ENCODE measurements around the gene SMAD5. TPM values are rescaled to one million over a fixed set of nuclear protein-coding genes. Genes with fewer than 3 reads are reported as not detected.

Gene SMAD5
- total and polyA plus RNA-seq, 9 donors: 27.9 to 61.8 (median 38.4) TPM

DNA sequence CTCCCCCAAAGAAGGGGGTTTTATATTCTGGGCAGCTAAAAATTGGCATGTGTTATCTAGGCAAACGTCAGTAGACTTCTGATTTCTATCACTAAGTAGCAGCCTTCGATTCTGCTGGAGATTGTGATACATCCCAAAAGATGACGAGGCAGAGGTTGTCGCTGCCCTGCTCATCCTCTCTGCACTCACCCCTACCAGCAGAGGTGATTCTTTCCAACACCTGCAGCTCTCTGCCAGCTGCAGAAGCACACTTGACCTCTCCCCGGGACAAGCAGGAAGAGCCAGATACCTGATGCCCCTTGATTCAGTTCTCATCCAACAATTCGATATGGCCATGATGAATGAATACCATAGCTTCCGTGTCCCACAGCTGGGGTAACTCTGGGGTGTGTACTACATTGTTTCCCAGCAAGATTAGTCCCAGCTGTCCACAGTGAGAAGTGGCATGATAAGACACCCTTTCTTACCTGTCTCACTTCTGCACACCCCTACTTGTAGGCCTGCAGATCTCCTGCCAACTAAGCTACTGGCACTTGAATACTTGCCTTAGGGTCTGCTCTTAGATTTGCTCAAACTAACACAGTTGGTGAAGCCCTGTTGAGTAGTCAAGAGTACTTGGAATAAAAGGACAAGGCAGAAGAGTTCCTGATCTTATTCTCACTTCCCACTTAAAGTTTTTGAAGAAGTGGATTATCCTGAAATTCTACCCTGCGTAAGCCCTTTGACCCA lies 37.6 kb upstream of the SMAD5 start:
- 67% methylated on average over 5 of the region's 8 CpGs for WGBS (ENCODE audit: insufficient coverage)
- H3K27me3 ChIP-seq (ENCODE audit: control insufficient read depth, insufficient read depth, low read length): no peaks in the 10 kb centered on the region
- H3K27ac ChIP-seq (ENCODE audit: low read length): no peak overlapping the region
- H3K4me1 ChIP-seq (ENCODE audit: control insufficient read depth, insufficient read depth, low read length): no peaks in the 10 kb centered on the region
- H3K36me3 ChIP-seq (ENCODE audit: control insufficient read depth, insufficient read depth, low read length): no peaks in the 10 kb centered on the region
- no peak for DNase-seq
- H3K9me3 ChIP-seq (replicated peaks; ENCODE audit: control insufficient read depth, low read depth, low read length): no peaks in the 10 kb centered on the region
- no peak overlapping the region for H3K4me3 ChIP-seq (ENCODE audit: low read length)

DNA sequence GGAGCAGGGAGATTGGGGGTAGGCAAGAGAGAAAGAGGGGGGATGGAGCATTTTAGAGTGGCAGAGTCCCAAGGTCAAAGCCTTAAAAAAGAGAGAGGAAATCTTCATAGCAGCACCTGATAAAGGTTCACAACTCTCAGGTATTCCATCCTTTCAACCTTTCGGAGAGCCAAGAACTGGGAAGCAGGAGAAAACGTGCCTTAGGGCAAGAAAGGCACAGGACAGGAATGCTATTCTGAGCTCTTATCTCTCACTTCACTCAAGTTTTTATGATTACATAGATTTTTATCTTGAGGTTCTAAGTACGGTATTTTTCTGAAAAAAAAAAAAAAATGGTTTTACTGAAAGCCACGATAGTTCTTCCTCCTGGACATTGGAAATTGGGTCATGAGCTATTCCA lies 34.5 kb upstream of the SMAD5 start:
- Histone ChIP-seq H3K9me3 (replicated peaks; ENCODE audit: control insufficient read depth, low read depth, low read length) (no peaks in the 10 kb centered on the region), H3K4me3 (ENCODE audit: low read length) (no peak overlapping the region), H3K27me3 (ENCODE audit: control insufficient read depth, insufficient read depth, low read length) (no peaks in the 10 kb centered on the region), H3K27ac (ENCODE audit: low read length) (no peak overlapping the region), H3K4me1 (ENCODE audit: control insufficient read depth, insufficient read depth, low read length) (no peaks in the 10 kb centered on the region), H3K36me3 (ENCODE audit: control insufficient read depth, insufficient read depth, low read length) (no peaks in the 10 kb centered on the region)
- WGBS (ENCODE audit: insufficient coverage): no CpG with 5 or more reads among the region's 4 CpGs
- no peak for DNase-seq

GRCh38 chr5:136099870-136100269 lies 32.8 kb upstream of the SMAD5 start:
- Histone ChIP-seq H3K27ac (ENCODE audit: low read length) (no peak overlapping the region), H3K36me3 (ENCODE audit: control insufficient read depth, insufficient read depth, low read length) (no peaks in the 10 kb centered on the region), H3K27me3 (ENCODE audit: control insufficient read depth, insufficient read depth, low read length) (no peaks in the 10 kb centered on the region), H3K4me1 (ENCODE audit: control insufficient read depth, insufficient read depth, low read length) (peaks cover 5% of the 10 kb centered on the region), H3K9me3 (replicated peaks; ENCODE audit: control insufficient read depth, low read depth, low read length) (no peaks in the 10 kb centered on the region), H3K4me3 (ENCODE audit: low read length) (no peak overlapping the region)
- WGBS (ENCODE audit: insufficient coverage): no CpG with 5 or more reads among the region's 3 CpGs
- DNase-seq: no peak

GRCh38 chr5:136101884-136102283 lies 30.8 kb upstream of the SMAD5 start:
- WGBS (ENCODE audit: insufficient coverage): no CpG with 5 or more reads among the region's 1 CpG
- H3K9me3 ChIP-seq (replicated peaks; ENCODE audit: control insufficient read depth, low read depth, low read length): no peaks in the 10 kb centered on the region

GRCh38 chr5:136103118-136103517 lies 29.5 kb upstream of the SMAD5 start:
- peaks cover 5% of the 10 kb centered on the region for H3K4me1 ChIP-seq (ENCODE audit: control insufficient read depth, insufficient read depth, low read length)
- H3K36me3 ChIP-seq (ENCODE audit: control insufficient read depth, insufficient read depth, low read length): no peaks in the 10 kb centered on the region
- no peak overlapping the region for H3K27ac ChIP-seq (ENCODE audit: low read length)
- no CpG with 5 or more reads among the region's 1 CpG for WGBS (ENCODE audit: insufficient coverage)
- no peak overlapping the region for H3K4me3 ChIP-seq (ENCODE audit: low read length)
- no peaks in the 10 kb centered on the region for H3K9me3 ChIP-seq (replicated peaks; ENCODE audit: control insufficient read depth, low read depth, low read length)
- no peak for DNase-seq
- H3K27me3 ChIP-seq (ENCODE audit: control insufficient read depth, insufficient read depth, low read length): no peaks in the 10 kb centered on the region

More at GRCh38 chr5:136101884-136102283, 30.8 kb upstream of the SMAD5 start:
- H3K27me3 ChIP-seq (ENCODE audit: control insufficient read depth, insufficient read depth, low read length): no peaks in the 10 kb centered on the region
- no peak for DNase-seq
- no peaks in the 10 kb centered on the region for H3K36me3 ChIP-seq (ENCODE audit: control insufficient read depth, insufficient read depth, low read length)
- no peak overlapping the region for H3K27ac ChIP-seq (ENCODE audit: low read length)
- H3K4me3 ChIP-seq (ENCODE audit: low read length): no peak overlapping the region
- peaks cover 5% of the 10 kb centered on the region for H3K4me1 ChIP-seq (ENCODE audit: control insufficient read depth, insufficient read depth, low read length)

GRCh38 chr5:136104306-136104965 lies 28.2 kb upstream of the SMAD5 start:
- Histone ChIP-seq H3K4me3 (ENCODE audit: low read length) (no peak overlapping the region), H3K9me3 (replicated peaks; ENCODE audit: control insufficient read depth, low read depth, low read length) (no peaks in the 10 kb centered on the region), H3K27me3 (ENCODE audit: control insufficient read depth, insufficient read depth, low read length) (no peaks in the 10 kb centered on the region), H3K27ac (ENCODE audit: low read length) (no peak overlapping the region), H3K36me3 (ENCODE audit: control insufficient read depth, insufficient read depth, low read length) (no peaks in the 10 kb centered on the region), H3K4me1 (ENCODE audit: control insufficient read depth, insufficient read depth, low read length) (peaks cover 5% of the 10 kb centered on the region)
- peak; percentile 75 for DNase-seq
- WGBS (ENCODE audit: insufficient coverage): 37% methylated on average over 5 of the region's 8 CpGs

- no peak overlapping the region for H3K4me3 ChIP-seq (ENCODE audit: low read length)
- 73% methylated on average over 5 of the region's 6 CpGs for WGBS (ENCODE audit: insufficient coverage)
- no peaks in the 10 kb centered on the region for H3K27me3 ChIP-seq (ENCODE audit: control insufficient read depth, insufficient read depth, low read length)
- H3K4me1 ChIP-seq (ENCODE audit: control insufficient read depth, insufficient read depth, low read length): peaks cover 5% of the 10 kb centered on the region
- no peak overlapping the region for H3K27ac ChIP-seq (ENCODE audit: low read length)
- no peaks in the 10 kb centered on the region for H3K9me3 ChIP-seq (replicated peaks; ENCODE audit: control insufficient read depth, low read depth, low read length)
- no peak for DNase-seq
- H3K36me3 ChIP-seq (ENCODE audit: control insufficient read depth, insufficient read depth, low read length): no peaks in the 10 kb centered on the region
Observed at GRCh38 chr5:136106351-136107031, 26.2 kb upstream of the SMAD5 start.

- no peaks in the 10 kb centered on the region for H3K9me3 ChIP-seq (replicated peaks; ENCODE audit: control insufficient read depth, low read depth, low read length)
- WGBS (ENCODE audit: insufficient coverage): 75% methylated on average over 1 of the region's 2 CpGs
- H3K27ac ChIP-seq (ENCODE audit: low read length): no peak overlapping the region
- no peaks in the 10 kb centered on the region for H3K27me3 ChIP-seq (ENCODE audit: control insufficient read depth, insufficient read depth, low read length)
- H3K4me1 ChIP-seq (ENCODE audit: control insufficient read depth, insufficient read depth, low read length): peaks cover 5% of the 10 kb centered on the region
- no peak overlapping the region for H3K4me3 ChIP-seq (ENCODE audit: low read length)
- DNase-seq: no peak
- no peaks in the 10 kb centered on the region for H3K36me3 ChIP-seq (ENCODE audit: control insufficient read depth, insufficient read depth, low read length)
Observed at GRCh38 chr5:136108180-136108611, 24.4 kb upstream of the SMAD5 start.

DNA sequence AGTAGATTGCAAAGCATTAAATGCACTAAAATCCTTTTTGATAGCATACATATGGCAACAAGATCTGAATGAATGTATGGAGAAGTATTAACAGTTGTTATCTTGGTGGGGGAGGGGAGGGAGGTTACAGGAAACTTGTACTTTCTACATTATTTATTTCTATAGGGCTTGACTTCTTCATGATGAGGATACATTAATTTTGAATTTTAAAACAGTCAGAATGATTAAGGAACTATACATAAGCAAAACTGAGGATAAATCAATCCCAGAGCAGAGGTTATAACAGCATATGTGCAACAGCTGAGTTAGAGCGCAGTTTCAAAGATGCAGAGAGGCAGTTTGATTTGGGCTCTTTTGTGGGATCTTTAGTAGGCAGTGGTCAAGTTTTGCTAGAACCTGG lies 23.9 kb upstream of the SMAD5 start:
- no peak overlapping the region for H3K4me3 ChIP-seq (ENCODE audit: low read length)
- 88% methylated on average over 1 of the region's 1 CpG for WGBS (ENCODE audit: insufficient coverage)
- H3K9me3 ChIP-seq (replicated peaks; ENCODE audit: control insufficient read depth, low read depth, low read length): no peaks in the 10 kb centered on the region
- H3K36me3 ChIP-seq (ENCODE audit: control insufficient read depth, insufficient read depth, low read length): no peaks in the 10 kb centered on the region
- H3K27ac ChIP-seq (ENCODE audit: low read length): no peak overlapping the region
- H3K27me3 ChIP-seq (ENCODE audit: control insufficient read depth, insufficient read depth, low read length): no peaks in the 10 kb centered on the region
- peaks cover 5% of the 10 kb centered on the region for H3K4me1 ChIP-seq (ENCODE audit: control insufficient read depth, insufficient read depth, low read length)
- no peak for DNase-seq

GRCh38 chr5:136109453-136110135 lies 23.1 kb upstream of the SMAD5 start:
- Histone ChIP-seq H3K36me3 (ENCODE audit: control insufficient read depth, insufficient read depth, low read length) (no peaks in the 10 kb centered on the region), H3K4me1 (ENCODE audit: control insufficient read depth, insufficient read depth, low read length) (peaks cover 1% of the 10 kb centered on the region), H3K27ac (ENCODE audit: low read length) (no peak overlapping the region), H3K27me3 (ENCODE audit: control insufficient read depth, insufficient read depth, low read length) (no peaks in the 10 kb centered on the region), H3K4me3 (ENCODE audit: low read length) (no peak overlapping the region), H3K9me3 (replicated peaks; ENCODE audit: control insufficient read depth, low read depth, low read length) (no peaks in the 10 kb centered on the region)
- WGBS (ENCODE audit: insufficient coverage): 86% methylated on average over 3 of the region's 5 CpGs
- DNase-seq: no peak

All from muscle of leg (tissue), 11 donors.